Measurements from ENCODE around the gene SHKBP1.
"Not testable (repeated sequence)": the region's sequence is repeated elsewhere in the genome, so short reads cannot be mapped to it uniquely, and the experiment has no call there.

SHKBP1 gene

DNA sequence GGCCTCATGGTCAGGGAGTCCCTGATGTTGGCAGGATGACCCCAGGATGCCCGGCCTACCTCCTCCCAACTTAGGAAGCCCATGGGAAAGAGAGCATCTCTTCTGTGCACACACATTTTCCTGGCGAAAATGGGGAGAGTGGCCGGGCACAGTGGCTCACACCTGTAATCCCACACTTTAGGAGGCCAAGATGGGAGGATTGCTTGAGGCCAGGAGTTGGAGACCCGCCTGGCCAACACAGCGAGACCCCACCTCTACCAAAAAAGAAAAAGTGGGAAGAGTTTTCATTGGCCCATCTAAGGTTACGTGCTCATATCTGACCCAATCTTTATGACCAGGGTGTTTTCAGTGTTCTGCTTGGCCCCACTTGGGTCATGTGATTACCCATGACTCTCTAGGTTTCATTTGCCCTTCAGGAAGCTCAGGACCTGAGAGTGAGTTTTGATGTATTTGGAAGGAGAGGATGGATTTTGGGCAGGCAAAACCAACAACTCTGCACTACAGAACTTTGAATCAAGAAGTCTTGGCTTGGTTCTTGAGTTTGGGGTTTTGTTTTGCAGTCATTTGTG lies 33.6 kb upstream of the SHKBP1 start:
- Mint-ChIP-seq H3K27ac (no peak overlapping the region), H3K4me3 (no peak overlapping the region), H3K27me3 (ENCODE audit: low read depth, poor library complexity) (peaks cover 59% of the 10 kb centered on the region), H3K36me3 (ENCODE audit: low read depth) (no peaks in the 10 kb centered on the region), H3K4me1 (no peaks in the 10 kb centered on the region), H3K9me3 (peaks cover 10% of the 10 kb centered on the region)
- no peak for DNase-seq
- TF ChIP-seq, protein P1, sequence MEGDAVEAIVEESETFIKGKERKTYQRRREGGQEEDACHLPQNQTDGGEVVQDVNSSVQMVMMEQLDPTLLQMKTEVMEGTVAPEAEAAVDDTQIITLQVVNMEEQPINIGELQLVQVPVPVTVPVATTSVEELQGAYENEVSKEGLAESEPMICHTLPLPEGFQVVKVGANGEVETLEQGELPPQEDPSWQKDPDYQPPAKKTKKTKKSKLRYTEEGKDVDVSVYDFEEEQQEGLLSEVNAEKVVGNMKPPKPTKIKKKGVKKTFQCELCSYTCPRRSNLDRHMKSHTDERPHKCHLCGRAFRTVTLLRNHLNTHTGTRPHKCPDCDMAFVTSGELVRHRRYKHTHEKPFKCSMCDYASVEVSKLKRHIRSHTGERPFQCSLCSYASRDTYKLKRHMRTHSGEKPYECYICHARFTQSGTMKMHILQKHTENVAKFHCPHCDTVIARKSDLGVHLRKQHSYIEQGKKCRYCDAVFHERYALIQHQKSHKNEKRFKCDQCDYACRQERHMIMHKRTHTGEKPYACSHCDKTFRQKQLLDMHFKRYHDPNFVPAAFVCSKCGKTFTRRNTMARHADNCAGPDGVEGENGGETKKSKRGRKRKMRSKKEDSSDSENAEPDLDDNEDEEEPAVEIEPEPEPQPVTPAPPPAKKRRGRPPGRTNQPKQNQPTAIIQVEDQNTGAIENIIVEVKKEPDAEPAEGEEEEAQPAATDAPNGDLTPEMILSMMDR (IDR thresholded peaks at IDR 0.05): no peak

DNA sequence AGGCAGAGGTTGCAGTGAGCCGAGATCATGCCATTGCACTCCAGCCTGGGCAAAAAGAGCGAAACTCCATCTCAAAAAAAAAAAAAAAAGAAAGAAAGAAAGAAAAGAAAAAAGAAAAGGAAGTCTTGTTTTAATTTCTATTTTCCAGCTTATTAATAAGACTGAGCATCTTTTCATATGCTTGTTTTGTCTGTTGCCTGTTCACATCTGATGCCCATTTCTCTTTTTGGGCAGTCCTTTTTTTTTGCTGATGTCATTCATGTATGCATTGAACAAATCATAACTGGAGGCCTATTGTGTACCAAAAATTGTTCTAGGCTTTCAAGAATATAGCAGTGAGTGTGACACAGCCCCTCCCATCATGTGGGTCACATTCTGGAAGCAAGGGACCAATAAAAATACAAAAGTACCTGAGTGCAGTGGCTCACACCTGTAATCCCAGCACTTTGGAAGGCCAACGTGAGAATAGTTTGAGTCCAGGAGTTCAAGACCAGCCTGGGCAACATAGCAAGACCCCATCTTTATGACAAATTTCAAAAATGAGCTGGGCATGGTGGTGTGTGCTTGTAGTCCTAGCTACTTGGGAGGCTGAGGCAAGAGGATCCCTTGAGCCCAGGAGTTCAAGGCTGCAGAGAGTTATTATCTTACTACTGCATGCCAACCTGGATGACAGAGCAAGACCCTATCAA lies 30.4 kb upstream of the SHKBP1 start:
- H3K36me3 Mint-ChIP-seq (ENCODE audit: low read depth); H3K4me3 Mint-ChIP-seq; DNase-seq; H3K4me1 Mint-ChIP-seq; H3K27ac Mint-ChIP-seq: not testable (repeated sequence)
- Mint-ChIP-seq H3K27me3 (ENCODE audit: low read depth, poor library complexity) (peaks cover 79% of the 10 kb centered on the region), H3K9me3 (peaks cover 10% of the 10 kb centered on the region)

DNA sequence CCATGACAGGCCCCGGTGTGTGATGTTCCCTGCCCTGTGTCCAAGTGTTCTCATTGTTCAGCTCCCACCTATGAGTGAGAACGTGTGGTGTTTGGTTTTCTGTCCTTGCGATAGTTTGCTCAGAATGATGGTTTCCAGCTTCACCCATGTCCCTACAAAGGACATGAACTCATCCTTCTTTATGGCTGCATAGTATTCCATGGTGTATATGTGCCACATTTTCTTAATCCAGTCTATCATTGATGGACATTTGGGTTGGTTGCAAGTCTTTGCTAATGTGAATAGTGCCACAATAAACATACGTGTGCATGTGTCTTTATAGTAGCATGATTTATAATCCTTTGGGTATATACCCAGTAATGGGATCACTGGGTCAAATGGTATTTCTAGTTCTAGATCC lies 29.5 kb upstream of the SHKBP1 start:
- not testable (repeated sequence) for H3K4me3 Mint-ChIP-seq; H3K27ac Mint-ChIP-seq; DNase-seq; H3K4me1 Mint-ChIP-seq; H3K36me3 Mint-ChIP-seq (ENCODE audit: low read depth)
- Mint-ChIP-seq H3K9me3 (peaks cover 10% of the 10 kb centered on the region), H3K27me3 (ENCODE audit: low read depth, poor library complexity) (peaks cover 84% of the 10 kb centered on the region)

DNA sequence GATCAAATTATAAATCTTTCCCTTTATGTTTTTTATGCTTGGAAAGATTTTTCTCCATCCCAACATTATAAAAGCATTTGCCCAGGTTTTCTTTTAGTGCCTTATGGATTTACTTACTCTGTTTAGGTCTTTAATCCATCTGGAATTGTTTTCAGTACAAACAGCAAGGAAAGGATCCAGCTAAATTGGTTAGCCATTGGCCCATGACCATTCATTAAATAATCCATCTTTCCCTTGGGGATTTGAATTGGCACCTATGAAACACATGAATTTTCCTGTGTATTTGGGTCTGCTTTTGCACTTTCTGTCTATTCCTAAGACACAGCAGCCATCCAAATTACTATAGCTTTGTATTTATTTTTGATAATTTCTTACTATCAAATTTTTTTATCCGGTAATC lies 28.8 kb upstream of the SHKBP1 start:
- Mint-ChIP-seq H3K27ac (no peak overlapping the region), H3K4me1 (no peaks in the 10 kb centered on the region), H3K4me3 (no peak overlapping the region), H3K9me3 (peaks cover 10% of the 10 kb centered on the region), H3K36me3 (ENCODE audit: low read depth) (no peaks in the 10 kb centered on the region), H3K27me3 (ENCODE audit: low read depth, poor library complexity) (peaks cover 86% of the 10 kb centered on the region)
- no peak for DNase-seq
- TF ChIP-seq, protein P1 (IDR thresholded peaks at IDR 0.05): no peak

DNA sequence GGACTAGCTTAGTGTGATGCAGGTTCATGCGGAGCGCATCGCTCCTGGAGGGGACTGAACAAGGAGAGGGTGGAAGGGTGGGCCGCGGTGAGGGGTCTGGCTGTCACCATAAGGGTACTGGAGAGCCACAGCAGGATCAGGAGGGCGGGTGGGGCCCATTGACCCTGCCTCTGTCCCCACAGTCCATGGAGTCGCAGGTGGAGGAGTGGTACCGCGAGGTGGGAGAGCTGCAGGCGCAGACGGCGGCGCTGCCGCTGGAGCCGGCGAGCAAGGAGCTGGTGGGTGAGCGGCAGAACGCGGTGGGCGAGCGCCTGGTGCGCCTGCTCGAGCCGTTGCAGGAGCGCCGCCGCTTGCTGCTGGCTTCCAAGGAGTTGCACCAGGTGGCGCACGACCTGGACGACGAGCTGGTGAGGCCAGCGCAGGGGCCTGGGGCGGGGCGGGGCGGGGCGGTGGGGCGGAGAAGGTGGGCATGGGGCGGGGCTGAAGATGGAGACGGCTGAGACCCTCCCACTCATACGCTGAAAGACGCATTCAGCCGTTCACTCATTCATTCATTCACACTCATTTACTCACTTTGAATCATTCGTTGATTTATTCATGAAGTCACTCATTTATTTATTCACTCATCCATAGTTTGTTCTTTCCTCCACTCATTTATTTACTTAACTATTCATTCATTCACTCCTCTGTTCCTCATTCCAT lies 27.5 kb upstream of the SHKBP1 start:
- Mint-ChIP-seq H3K27me3 (ENCODE audit: low read depth, poor library complexity) (peaks cover 86% of the 10 kb centered on the region), H3K27ac (no peak overlapping the region), H3K4me3 (peak overlapping the region; percentile 36), H3K9me3 (peaks cover 10% of the 10 kb centered on the region), H3K4me1 (no peaks in the 10 kb centered on the region), H3K36me3 (ENCODE audit: low read depth) (no peaks in the 10 kb centered on the region)
- peak; percentile 92 for DNase-seq
- TF ChIP-seq, protein P1 (IDR thresholded peaks at IDR 0.05): peak; percentile 42

DNA sequence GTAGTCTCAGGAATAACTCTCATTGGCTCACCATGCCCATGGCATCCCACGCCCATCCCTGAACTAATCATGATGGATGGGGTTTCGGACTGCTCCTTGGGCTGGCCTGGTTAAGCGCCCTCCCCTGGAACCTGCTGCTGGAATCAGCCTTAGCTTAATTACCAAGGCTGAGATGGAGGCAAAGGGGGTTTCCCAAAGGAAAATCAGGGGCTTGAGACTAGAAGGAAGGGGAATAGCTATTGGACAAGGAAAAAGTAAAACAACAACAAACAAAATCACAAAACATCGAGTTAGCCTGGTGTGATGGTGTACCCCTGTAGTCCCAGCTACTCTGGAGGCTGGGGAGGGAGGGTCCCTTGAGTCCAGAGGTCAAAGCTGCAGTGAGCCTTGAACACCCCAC lies 25.7 kb upstream of the SHKBP1 start:
- TF ChIP-seq, protein P1 (IDR thresholded peaks at IDR 0.05): no peak
- H3K4me3 Mint-ChIP-seq: no peak overlapping the region
- H3K27ac Mint-ChIP-seq: no peak overlapping the region
- H3K36me3 Mint-ChIP-seq (ENCODE audit: low read depth): no peaks in the 10 kb centered on the region
- no peaks in the 10 kb centered on the region for H3K4me1 Mint-ChIP-seq
- H3K27me3 Mint-ChIP-seq (ENCODE audit: low read depth, poor library complexity): peaks cover 96% of the 10 kb centered on the region
- H3K9me3 Mint-ChIP-seq: peaks cover 10% of the 10 kb centered on the region
- no peak for DNase-seq
